ENCODE results near the gene LNX1.

LNX1 gene

GRCh38 chr4:53576071-53576617, 15.1 kb downstream of the LNX1 start:
- no peak for DNase-seq (ENCODE audit: low spot score in 2 of 2)
- Histone ChIP-seq H3K27me3 (ENCODE audit: low read depth) (no peaks in the 10 kb centered on the region), H3K9me3 (no peaks in the 10 kb centered on the region), H3K36me3 (replicated peaks) (no peaks in the 10 kb centered on the region), H3K4me1 (no peaks in the 10 kb centered on the region), H3K4me3 (no peak overlapping the region)
- in situ Hi-C loops (cut with MboI; ENCODE audit: low sequenced_read_pairs), result no loop called here

DNA sequence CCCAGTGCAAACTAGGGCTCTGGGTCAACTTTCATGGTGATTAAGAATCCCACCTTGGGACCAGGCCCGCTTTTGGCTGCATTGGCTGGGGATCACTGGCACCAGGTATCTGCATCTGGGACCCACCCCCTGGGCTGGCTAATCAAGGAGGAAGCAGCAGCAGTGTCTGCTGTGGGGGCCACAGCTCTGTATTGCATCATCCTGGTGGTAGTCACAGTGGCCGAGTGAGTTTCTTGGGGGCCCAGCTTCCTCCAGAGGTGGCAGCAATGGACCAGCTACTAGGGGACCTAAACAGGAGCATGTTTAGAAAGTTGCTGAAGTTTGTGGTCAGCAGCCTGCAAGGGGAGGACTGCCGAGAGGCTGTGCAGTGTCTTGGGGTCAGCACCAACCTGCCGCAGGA, 15.7 kb downstream of the LNX1 start:
- no peak for DNase-seq (ENCODE audit: low spot score in 2 of 2)
- no peaks in the 10 kb centered on the region for H3K27me3 ChIP-seq (ENCODE audit: low read depth)
- H3K36me3 ChIP-seq (replicated peaks), result no peaks in the 10 kb centered on the region
- no peaks in the 10 kb centered on the region for H3K9me3 ChIP-seq
- in situ Hi-C loops (cut with MboI; ENCODE audit: low sequenced_read_pairs), result no loop called here
- H3K4me3 ChIP-seq, result no peak overlapping the region
- no peaks in the 10 kb centered on the region for H3K4me1 ChIP-seq

DNA sequence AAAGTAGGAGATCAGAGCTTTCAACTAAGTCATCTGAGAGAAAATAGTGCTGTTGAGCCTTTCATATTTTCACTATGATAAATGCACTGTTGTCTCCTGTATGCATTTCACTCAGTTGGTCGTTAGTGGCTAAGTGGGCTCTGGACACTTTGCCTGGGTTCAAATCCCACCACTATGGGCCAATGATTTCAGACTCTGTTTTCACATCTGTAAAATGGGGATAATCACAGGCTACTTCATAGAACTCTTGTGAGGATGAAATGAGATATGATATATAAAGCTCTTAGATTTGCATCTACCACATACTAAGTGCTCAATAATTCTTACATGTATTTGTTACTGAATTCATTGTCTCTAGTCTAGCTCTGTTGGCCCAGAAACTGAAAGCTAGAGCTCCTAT, 16.8 kb downstream of the LNX1 start:
- Histone ChIP-seq H3K27me3 (ENCODE audit: low read depth) (no peaks in the 10 kb centered on the region), H3K36me3 (replicated peaks) (no peaks in the 10 kb centered on the region), H3K9me3 (no peaks in the 10 kb centered on the region), H3K4me1 (no peaks in the 10 kb centered on the region), H3K4me3 (no peak overlapping the region)
- DNase-seq (ENCODE audit: low spot score in 2 of 2), result no peak
- in situ Hi-C loops (cut with MboI; ENCODE audit: low sequenced_read_pairs), result no loop called here

- Histone ChIP-seq H3K9me3 (no peaks in the 10 kb centered on the region), H3K27me3 (ENCODE audit: low read depth) (no peaks in the 10 kb centered on the region), H3K36me3 (replicated peaks) (no peaks in the 10 kb centered on the region), H3K4me3 (no peak overlapping the region), H3K4me1 (no peaks in the 10 kb centered on the region)
- no peak for DNase-seq (ENCODE audit: low spot score in 2 of 2)
- in situ Hi-C loops (cut with MboI; ENCODE audit: low sequenced_read_pairs), result no loop called here
Measured at GRCh38 chr4:53573696-53574095, 17.6 kb downstream of the LNX1 start.

- H3K4me3 ChIP-seq, result no peak overlapping the region
- no peaks in the 10 kb centered on the region for H3K36me3 ChIP-seq (replicated peaks)
- H3K4me1 ChIP-seq, result no peaks in the 10 kb centered on the region
- H3K9me3 ChIP-seq, result no peaks in the 10 kb centered on the region
- H3K27me3 ChIP-seq (ENCODE audit: low read depth), result no peaks in the 10 kb centered on the region
- in situ Hi-C loops (cut with MboI; ENCODE audit: low sequenced_read_pairs), result no loop called here
- DNase-seq (ENCODE audit: low spot score in 2 of 2), result no peak
Measured at GRCh38 chr4:53572600-53572994, 18.7 kb downstream of the LNX1 start.

GRCh38 chr4:53571936-53572599, 19.2 kb downstream of the LNX1 start:
- no peaks in the 10 kb centered on the region for H3K4me1 ChIP-seq
- no peak overlapping the region for H3K4me3 ChIP-seq
- no peaks in the 10 kb centered on the region for H3K9me3 ChIP-seq
- DNase-seq (ENCODE audit: low spot score in 2 of 2), result no peak
- no peaks in the 10 kb centered on the region for H3K36me3 ChIP-seq (replicated peaks)
- H3K27me3 ChIP-seq (ENCODE audit: low read depth), result no peaks in the 10 kb centered on the region
- in situ Hi-C loops (cut with MboI; ENCODE audit: low sequenced_read_pairs), result no loop called here

DNA sequence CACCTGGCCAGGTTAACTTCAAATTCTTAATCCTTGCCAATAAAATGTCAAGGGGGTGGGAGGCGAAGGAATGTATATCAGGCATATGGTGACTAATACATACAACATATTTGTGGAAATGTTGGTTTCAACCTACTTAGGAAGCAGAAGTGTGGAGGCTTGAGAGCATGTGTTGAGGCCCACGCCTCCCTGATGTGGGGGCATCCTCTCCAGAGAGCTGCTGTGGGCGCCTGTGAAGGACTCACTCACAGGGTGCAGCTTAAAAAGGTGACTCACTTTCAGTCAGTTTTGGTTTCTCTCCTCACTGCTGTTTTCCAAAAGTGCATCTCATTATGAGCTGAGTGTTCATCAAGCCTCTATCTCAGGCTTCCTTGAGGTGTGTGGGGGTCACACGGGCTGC, 27.5 kb downstream of the LNX1 start:
- no peak for DNase-seq (ENCODE audit: low spot score in 2 of 2)
- Histone ChIP-seq H3K4me1 (no peaks in the 10 kb centered on the region), H3K9me3 (no peaks in the 10 kb centered on the region), H3K27me3 (ENCODE audit: low read depth) (peaks cover 3% of the 10 kb centered on the region; the same call in 1 of the 2 replicates), H3K4me3 (no peak overlapping the region), H3K36me3 (replicated peaks) (no peaks in the 10 kb centered on the region)
- in situ Hi-C loops (cut with MboI; ENCODE audit: low sequenced_read_pairs), result no loop called here

- no peak overlapping the region for H3K4me3 ChIP-seq
- peaks cover 3% of the 10 kb centered on the region; the same call in 1 of the 2 replicates for H3K4me1 ChIP-seq
- no peaks in the 10 kb centered on the region for H3K36me3 ChIP-seq (replicated peaks)
- H3K27me3 ChIP-seq (ENCODE audit: low read depth), result peaks cover 3% of the 10 kb centered on the region; the same call in 1 of the 2 replicates
- H3K9me3 ChIP-seq, result no peaks in the 10 kb centered on the region
- in situ Hi-C loops (cut with MboI; ENCODE audit: low sequenced_read_pairs), result no loop called here
- no peak for DNase-seq (ENCODE audit: low spot score in 2 of 2)
Measured at GRCh38 chr4:53562409-53562808, 28.9 kb downstream of the LNX1 start.

DNA sequence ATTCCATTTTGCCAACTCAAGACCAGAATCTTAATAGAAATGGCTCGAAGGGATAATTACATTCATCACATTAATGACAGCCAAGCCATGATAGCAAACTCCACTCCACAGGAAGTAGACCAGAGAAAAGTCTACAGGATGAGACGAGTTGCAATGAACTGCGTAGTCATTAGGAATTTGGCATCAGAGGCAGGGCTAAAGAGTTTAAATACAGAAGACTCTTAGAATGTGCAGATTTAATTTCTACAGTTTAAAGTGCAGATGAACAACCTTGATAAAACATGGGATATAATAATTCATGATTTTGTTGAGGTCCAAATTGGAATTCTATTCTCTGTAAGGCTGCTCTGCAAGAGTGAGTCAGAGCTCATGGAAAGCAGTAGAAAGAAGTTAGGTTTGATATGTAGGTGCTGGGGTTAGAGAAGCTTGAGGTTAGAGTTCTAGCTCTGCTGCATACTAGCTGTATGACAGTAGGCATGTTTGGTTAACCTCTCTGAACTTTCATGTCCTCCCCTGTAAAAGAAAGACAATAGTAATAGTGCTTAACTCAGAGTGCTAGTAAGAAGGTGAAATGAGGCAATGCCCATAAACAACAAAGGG, 32.2 kb downstream of the LNX1 start:
- no peak overlapping the region for H3K4me3 ChIP-seq
- DNase-seq (ENCODE audit: low spot score in 2 of 2), result no peak
- in situ Hi-C loops (cut with MboI; ENCODE audit: low sequenced_read_pairs), result no loop called here

DNA sequence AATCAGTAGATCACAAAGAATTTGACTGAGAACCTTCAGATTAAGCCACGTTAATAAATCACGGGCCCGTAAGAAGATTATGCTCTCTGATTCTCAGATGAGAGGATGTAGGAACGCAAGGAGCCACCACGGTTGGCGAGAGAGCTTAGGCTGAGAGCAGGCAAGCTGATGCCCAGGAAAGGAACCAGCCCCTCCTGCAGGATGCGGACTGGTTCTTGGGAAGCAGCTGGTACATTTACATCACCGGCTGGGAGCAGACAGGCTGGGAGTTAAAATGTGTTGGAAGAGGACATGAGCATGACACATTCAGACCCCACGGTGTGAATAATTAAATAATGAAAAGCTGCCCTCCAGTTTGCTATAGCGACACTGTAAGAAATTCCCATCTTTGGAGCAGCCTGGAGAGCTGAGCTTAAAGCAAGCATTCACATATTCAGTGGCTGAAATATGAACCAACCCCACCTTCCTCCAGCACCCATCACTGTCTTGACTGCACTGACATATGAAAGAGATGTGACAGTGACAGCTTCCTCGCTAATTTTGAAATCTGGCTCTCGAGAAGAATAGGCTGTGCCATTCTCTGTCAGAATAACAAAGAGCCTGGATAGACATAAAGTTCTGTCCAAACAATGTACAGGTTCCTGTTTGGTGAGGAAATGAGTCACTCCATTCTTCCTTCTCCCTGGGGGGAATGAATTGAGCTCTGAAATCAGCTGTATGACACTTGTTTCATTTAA, 33.1 kb downstream of the LNX1 start:
- Histone ChIP-seq H3K4me3 (no peak overlapping the region), H3K36me3 (replicated peaks) (no peaks in the 10 kb centered on the region), H3K9me3 (no peaks in the 10 kb centered on the region), H3K4me1 (peaks cover 3% of the 10 kb centered on the region; the same call in 1 of the 2 replicates), H3K27me3 (ENCODE audit: low read depth) (peaks cover 3% of the 10 kb centered on the region; the same call in 1 of the 2 replicates)
- DNase-seq (ENCODE audit: low spot score in 2 of 2), result peak; percentile 11 to 12
- in situ Hi-C loops (cut with MboI; ENCODE audit: low sequenced_read_pairs), result no loop called here

More for the DNA sequence above, 32.2 kb downstream of the LNX1 start:
- Histone ChIP-seq H3K9me3 (no peaks in the 10 kb centered on the region), H3K4me1 (peaks cover 3% of the 10 kb centered on the region; the same call in 1 of the 2 replicates), H3K36me3 (replicated peaks) (no peaks in the 10 kb centered on the region), H3K27me3 (ENCODE audit: low read depth) (peaks cover 3% of the 10 kb centered on the region; the same call in 1 of the 2 replicates)

DNA sequence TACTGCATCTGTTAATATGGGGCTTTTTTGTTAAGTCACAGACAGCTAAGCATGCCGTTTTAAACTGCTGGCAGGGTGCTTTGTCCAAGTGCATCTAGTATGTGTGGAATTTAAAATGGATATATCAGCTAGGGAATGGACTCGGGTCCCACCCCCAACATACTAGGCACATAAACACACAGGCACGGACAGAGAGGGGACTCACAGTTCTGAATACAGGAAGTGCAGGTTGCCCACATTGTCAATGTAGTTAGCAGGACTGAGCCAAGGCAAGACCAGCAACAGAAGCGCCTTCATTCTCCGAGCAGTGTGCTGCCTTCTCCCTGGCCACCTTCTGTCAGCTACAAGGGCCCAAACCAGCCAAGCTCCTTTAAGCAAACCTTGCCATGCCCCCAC, 33.6 kb downstream of the LNX1 start:
- peaks cover 3% of the 10 kb centered on the region; the same call in 1 of the 2 replicates for H3K4me1 ChIP-seq
- no peak for DNase-seq (ENCODE audit: low spot score in 2 of 2)
- in situ Hi-C loops (cut with MboI; ENCODE audit: low sequenced_read_pairs), result no loop called here

GRCh38 chr4:53556651-53557050, 34.6 kb downstream of the LNX1 start:
- Histone ChIP-seq H3K36me3 (replicated peaks) (no peaks in the 10 kb centered on the region), H3K4me3 (no peak overlapping the region), H3K9me3 (no peaks in the 10 kb centered on the region), H3K4me1 (peaks cover 3% of the 10 kb centered on the region; the same call in 1 of the 2 replicates), H3K27me3 (ENCODE audit: low read depth) (peaks cover 3% of the 10 kb centered on the region; the same call in 1 of the 2 replicates)
- in situ Hi-C loops (cut with MboI; ENCODE audit: low sequenced_read_pairs), result no loop called here
- DNase-seq (ENCODE audit: low spot score in 2 of 2), result no peak

More for the DNA sequence above, 33.6 kb downstream of the LNX1 start:
- H3K36me3 ChIP-seq (replicated peaks), result no peaks in the 10 kb centered on the region
- H3K9me3 ChIP-seq, result no peaks in the 10 kb centered on the region
- H3K4me3 ChIP-seq, result no peak overlapping the region
- peaks cover 3% of the 10 kb centered on the region; the same call in 1 of the 2 replicates for H3K27me3 ChIP-seq (ENCODE audit: low read depth)

GRCh38 chr4:53553486-53554210, 37.6 kb downstream of the LNX1 start:
- Histone ChIP-seq H3K36me3 (replicated peaks) (no peaks in the 10 kb centered on the region), H3K9me3 (no peaks in the 10 kb centered on the region; the same call in 1 of the 2 replicates), H3K4me3 (no peak overlapping the region), H3K27me3 (ENCODE audit: low read depth) (peaks cover under 1% of the 10 kb centered on the region), H3K4me1 (peaks cover 3% of the 10 kb centered on the region; the same call in 1 of the 2 replicates)
- in situ Hi-C loops (cut with MboI; ENCODE audit: low sequenced_read_pairs), result no loop called here
- no peak for DNase-seq (ENCODE audit: low spot score in 2 of 2)

All from HAP-1 (cell line).